ENCODE measurements around the gene SEPTIN7.

Gene SEPTIN7

DNA sequence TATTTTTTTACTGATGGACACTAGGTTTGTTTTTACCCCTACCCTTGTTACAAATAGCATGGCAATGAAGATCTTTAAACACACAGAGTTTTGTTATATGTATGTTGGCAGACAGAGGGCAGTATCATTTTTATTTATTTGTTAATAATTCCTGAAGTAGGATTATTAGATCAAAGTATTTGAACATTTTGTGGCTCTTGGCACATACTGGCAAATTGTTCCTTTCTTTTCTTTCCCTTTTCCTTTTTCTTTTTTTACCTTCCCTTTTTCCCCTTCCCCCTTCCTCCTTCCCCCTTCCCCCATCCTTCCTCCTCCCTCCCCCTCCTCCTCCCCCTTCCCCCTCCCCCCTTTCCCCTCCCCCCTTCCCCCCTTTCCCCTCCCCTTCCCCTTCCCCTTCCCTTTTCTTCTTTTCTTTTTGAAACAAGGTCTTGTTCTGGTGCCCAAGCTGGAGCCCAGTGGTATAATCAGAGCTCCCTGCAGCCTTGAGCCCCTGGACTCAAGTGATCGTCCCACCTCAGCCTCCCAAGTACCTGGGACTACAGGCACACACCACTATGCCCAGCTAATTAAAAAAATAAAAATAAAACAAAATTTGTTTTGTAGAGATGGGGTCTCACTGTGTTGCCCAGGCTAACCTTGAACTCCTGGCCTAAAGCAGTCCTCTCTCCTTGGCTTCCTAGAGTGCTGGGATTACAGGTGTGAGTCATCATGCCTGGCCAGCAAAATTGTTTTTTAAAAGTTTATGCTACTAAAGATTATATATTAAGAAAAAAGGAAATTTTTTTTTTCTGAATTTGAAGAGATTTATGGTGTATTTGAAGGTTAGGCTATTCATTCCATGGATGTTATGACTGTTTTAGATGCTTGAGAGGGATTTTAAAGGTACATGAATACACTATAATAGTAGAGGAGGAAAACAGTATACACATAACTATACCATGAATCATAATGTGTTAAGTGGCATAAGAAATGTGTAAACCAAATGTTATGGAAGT, 39.3 kb downstream of the SEPTIN7 start:
- no peak for DNase-seq

DNA sequence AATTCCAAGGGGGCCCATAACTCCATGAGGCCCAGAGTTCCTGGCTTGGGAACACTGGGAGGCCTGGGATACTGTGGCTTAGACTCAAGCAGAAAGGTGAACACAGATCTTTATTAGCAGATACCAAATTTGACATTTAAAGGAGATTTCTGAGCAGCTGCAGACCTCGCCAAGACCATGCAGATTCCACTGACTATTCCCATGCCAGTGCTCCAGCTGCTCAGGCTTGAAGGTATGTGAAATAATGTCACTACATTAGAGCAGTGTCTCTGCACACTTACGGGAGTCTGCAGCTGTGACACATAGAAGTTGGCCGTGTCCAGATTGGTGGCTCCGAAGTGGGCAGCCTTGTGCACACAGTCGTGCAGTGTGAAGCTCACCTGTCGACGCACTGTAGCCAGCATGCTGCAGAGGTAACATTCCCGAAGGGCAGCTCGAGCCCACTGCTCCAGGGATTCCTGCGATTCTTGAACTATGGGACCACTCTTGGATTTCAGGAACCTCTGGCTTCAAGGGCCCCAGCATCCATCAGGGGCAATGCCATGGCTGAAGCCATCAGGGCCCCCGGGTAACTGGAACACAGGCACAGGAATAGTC, 46.1 kb downstream of the SEPTIN7 start:
- no peak for DNase-seq

DNA sequence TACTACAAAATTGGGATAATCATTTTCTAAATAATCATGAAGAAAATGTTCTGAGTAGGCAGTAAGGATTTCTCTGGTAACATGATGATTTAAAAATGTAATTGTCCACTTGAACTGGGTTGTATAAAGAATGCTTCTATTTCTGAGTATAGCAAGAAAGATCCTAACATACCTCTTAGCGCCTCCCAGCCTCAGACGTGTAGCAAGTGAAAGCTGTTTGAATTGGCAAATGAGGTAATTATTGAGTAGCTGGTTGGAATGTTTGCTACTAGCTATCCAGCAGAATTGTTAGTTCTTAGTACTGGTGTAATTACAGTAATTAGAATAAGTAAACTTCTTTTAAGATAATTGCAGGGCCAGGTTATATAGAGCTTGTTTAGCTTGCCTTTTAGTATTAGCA, 47.9 kb downstream of the SEPTIN7 start:
- DNase-seq = no peak

DNA sequence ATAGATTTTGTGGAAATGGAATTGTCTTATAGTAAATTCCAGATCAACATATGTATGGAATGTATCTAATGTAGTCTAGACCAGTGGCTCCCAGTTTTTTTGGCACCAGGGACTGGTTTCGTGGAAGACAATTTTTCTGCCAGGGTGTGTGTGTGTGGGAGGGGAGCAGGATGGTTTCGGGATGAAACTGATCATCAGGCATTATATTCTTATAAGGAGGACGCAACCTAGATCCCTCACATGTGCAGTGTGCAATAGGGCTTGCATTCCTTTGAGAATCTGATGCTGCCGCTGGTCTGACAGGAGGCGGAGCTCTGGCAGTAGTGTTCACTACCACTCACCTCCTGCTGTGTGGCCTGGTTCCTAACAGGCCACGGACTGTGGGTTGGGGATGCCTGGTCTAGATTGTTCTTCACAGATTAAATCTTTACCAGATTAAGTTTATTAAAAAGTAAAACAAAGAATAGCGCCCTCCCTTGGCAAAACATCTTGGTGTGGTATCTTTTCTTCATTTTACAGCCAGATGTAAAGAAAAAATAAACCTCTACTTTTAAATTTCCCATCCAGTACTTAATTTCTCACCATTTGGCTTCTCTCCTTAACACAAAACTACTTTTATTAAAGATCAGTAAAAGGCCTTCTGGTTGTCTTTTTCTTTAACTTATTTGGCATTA, 48.4 kb downstream of the SEPTIN7 start:
- no peak for DNase-seq

DNA sequence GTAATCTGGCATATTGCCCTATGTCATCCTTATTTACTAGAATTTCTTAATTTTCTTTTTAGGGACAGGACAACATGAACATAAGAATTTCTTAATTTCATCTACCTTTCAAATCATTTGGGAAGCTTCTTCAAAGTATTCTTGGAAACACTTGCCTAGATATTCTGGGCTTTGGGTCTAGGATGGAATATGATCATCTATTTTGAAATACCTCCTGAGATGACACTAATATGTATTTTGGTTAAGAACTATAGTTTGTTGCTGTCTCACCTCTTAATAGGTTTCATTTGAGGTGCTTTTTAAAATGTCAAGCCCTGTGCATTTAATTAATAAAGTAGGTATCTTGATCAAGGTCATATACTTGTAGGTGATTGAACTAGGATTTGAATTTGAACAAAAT, 49.1 kb downstream of the SEPTIN7 start:
- DNase-seq = no peak

Measured in NCI-H2171 (cell line).